ENCODE results near the gene SPTBN4.
"Not testable (repeated sequence)": the region's sequence is repeated elsewhere in the genome, so short reads cannot be mapped to it uniquely, and the experiment has no call there.

The SPTBN4 gene

DNA sequence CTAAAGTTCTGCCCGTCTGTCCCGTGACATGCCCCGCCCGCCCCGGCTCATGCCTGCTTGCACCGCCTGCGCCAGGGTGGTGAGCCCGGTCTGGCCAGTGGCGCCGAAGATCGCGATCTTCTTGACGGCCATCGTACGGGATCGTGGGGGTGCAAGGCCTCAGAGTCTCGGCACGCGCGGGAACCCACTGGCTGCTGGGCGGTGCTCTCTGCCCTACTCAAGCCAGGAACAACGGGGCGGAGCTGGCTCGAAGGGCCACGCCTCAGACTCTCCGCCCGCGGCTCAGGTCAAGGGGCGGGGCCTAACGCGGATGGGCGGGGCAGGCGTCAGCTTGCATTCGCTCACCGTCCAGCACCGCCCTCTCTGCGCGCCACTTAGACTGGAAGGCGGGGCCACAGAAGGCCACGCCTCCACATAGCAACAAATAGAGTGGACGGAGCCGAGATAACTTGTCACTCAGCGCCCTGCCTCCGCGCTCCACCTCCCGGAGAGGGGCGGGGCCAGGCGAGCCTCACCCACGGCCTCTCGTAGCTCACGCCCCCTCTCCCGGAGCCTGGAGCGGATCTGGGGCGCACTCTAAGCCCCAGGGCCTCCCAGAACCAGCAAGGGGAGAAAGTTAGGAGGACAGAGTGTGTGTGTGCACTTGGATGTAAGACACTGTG lies 1.1 kb upstream of the SPTBN4 start, which contains the start of gene BLVRB:
Gene BLVRB (minus strand): TSS at position 189 of the 662 bp plus-strand sequence. CDS start 57 bp downstream, at position 132.
- Histone ChIP-seq H2AFZ (ENCODE audit: low read length, unreplicated experiment) (peak within 1 kb of the TSS; percentile 71), H3K36me3 (ENCODE audit: insufficient read depth, low read length) (no peaks in the 10 kb centered on the region), H3K27ac (ENCODE audit: low read depth, low read length) (peak within 1 kb of the TSS; percentile 71), H3K4me1 (ENCODE audit: control insufficient read depth, insufficient read depth, low read length, unreplicated experiment) (peaks cover 13% of the 10 kb centered on the region), H3K27me3 (ENCODE audit: insufficient read depth, low read length) (peaks cover 4% of the 10 kb centered on the region; the same call in 1 of the 2 replicates), H3K79me2 (ENCODE audit: control insufficient read depth, insufficient read depth, low read length, unreplicated experiment) (peaks cover 9% of the 10 kb centered on the region), H3K4me3 (ENCODE audit: low read depth, low read length) (peak within 1 kb of the TSS; percentile 91)

DNA sequence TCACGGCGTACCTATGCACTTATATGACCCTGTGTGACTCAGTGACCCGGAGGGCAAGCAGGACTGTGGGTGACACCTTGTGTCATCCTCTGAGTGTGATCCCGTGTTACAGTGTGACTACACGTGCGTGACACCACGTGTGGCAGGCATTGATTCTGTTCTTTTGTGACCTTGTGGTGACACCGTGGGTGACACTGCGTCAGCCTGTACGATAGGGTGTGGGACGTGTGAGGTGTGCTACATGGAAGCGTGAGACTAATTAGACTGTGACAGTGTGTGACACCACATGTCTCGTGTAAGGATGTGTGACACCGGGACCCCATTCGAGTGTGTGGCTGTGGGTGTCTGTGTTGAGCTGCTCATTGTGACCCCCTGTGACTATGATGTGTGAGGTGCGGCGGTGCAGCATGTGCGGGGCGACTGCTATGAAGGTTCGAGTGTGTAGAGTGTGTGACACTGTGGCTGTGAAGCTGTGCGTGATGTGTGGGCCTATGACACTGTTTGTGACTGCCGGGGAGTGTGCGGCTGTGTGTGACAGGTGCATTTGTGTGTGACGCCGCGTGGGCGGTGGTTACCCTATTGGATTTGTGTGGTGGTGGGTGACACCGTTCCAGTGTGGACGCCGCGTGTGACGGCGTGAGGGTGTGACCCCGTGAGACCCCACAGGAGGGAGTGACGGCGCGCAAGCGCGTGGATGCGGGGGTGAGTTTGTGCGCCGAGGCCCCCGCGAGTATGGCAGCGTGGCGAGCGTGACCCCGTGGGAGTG lies 399 bp upstream of the SPTBN4 start:
- no peak overlapping the region for H2AFZ ChIP-seq (ENCODE audit: low read length, unreplicated experiment)
- H3K4me3 ChIP-seq (ENCODE audit: low read depth, low read length) = peak overlapping the region; percentile 70
- H3K79me2 ChIP-seq (ENCODE audit: control insufficient read depth, insufficient read depth, low read length, unreplicated experiment) = peaks cover 9% of the 10 kb centered on the region
- peaks cover 4% of the 10 kb centered on the region; the same call in 1 of the 2 replicates for H3K27me3 ChIP-seq (ENCODE audit: insufficient read depth, low read length)
- H3K36me3 ChIP-seq (ENCODE audit: insufficient read depth, low read length) = no peaks in the 10 kb centered on the region
- H3K27ac ChIP-seq (ENCODE audit: low read depth, low read length) = no peak overlapping the region
- peaks cover 13% of the 10 kb centered on the region for H3K4me1 ChIP-seq (ENCODE audit: control insufficient read depth, insufficient read depth, low read length, unreplicated experiment)

DNA sequence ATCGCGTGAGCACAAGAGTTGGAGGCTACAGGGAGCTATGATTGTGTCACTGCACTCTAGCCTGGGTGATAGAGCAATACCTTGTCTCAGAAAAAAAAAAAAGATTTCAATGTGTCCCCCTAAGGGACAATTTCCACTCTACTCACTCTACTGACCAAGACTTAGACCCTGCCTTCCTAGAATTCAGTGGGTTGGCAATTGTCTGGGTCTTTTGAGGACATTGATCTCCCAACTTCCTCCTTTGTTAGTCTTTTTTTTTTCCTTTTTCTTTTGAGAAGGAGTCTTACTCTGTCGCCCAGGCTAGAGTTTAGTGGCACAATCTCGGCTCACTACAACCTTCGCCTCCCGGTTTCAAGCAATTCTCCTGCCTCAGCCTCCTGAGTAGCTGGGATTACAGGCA lies 2.2 kb downstream of the SPTBN4 start:
- H3K36me3 ChIP-seq (ENCODE audit: insufficient read depth, low read length) = no peaks in the 10 kb centered on the region
- peaks cover 4% of the 10 kb centered on the region; the same call in 1 of the 2 replicates for H3K27me3 ChIP-seq (ENCODE audit: insufficient read depth, low read length)
- no peak overlapping the region for H3K27ac ChIP-seq (ENCODE audit: low read depth, low read length)
- no peak overlapping the region for H2AFZ ChIP-seq (ENCODE audit: low read length, unreplicated experiment)
- H3K4me3 ChIP-seq (ENCODE audit: low read depth, low read length) = no peak overlapping the region
- H3K4me1 ChIP-seq (ENCODE audit: control insufficient read depth, insufficient read depth, low read length, unreplicated experiment) = peaks cover 13% of the 10 kb centered on the region
- peaks cover 6% of the 10 kb centered on the region for H3K79me2 ChIP-seq (ENCODE audit: control insufficient read depth, insufficient read depth, low read length, unreplicated experiment)

DNA sequence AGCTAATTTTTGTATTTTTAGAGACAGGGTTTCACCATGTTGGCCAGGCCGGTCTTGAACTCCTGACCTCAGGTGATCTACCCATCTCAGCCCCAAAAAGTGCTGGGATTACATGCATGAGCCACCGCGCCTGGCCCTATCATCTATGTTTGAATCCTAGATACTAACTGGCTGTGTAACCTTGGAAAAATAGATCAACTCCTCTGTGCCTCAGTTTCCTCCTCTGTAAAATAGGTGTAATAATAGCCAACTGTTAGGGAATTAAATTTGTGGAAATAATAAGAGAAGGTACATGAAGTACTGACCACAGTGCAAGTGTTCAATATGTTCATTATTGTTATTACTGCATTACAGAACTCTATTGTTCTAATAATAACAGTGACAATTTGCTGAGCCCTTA lies 4.3 kb downstream of the SPTBN4 start:
- H3K27me3 ChIP-seq (ENCODE audit: insufficient read depth, low read length) = peaks cover 4% of the 10 kb centered on the region; the same call in 1 of the 2 replicates
- no peaks in the 10 kb centered on the region for H3K79me2 ChIP-seq (ENCODE audit: control insufficient read depth, insufficient read depth, low read length, unreplicated experiment)
- no peak overlapping the region for H2AFZ ChIP-seq (ENCODE audit: low read length, unreplicated experiment)
- peaks cover 5% of the 10 kb centered on the region for H3K4me1 ChIP-seq (ENCODE audit: control insufficient read depth, insufficient read depth, low read length, unreplicated experiment)
- no peak overlapping the region for H3K4me3 ChIP-seq (ENCODE audit: low read depth, low read length)
- H3K27ac ChIP-seq (ENCODE audit: low read depth, low read length) = no peak overlapping the region
- H3K36me3 ChIP-seq (ENCODE audit: insufficient read depth, low read length) = no peaks in the 10 kb centered on the region

DNA sequence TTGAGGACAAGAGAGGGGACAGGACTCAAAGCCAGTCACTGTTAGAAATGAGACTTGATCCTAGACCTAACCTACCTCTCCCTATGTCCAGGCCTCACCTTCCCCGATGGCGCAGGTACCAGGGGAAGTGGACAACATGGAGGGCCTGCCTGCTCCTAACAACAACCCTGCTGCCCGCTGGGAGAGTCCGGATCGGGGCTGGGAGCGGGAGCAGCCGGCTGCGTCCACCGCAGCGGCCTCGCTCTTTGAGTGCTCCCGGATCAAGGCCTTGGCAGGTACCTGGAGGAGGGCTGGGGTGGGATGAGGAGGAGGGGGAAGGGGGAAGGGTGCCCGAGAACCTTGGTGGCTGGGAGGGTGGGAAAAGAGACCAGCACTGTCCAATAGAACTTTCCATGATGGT lies 5.7 kb downstream of the SPTBN4 start:
- no peak overlapping the region for H3K4me3 ChIP-seq (ENCODE audit: low read depth, low read length)
- no peaks in the 10 kb centered on the region for H3K79me2 ChIP-seq (ENCODE audit: control insufficient read depth, insufficient read depth, low read length, unreplicated experiment)
- H2AFZ ChIP-seq (ENCODE audit: low read length, unreplicated experiment) = no peak overlapping the region
- no peaks in the 10 kb centered on the region for H3K4me1 ChIP-seq (ENCODE audit: control insufficient read depth, insufficient read depth, low read length, unreplicated experiment)
- H3K27ac ChIP-seq (ENCODE audit: low read depth, low read length) = no peak overlapping the region
- no peaks in the 10 kb centered on the region for H3K27me3 ChIP-seq (ENCODE audit: insufficient read depth, low read length)
- H3K36me3 ChIP-seq (ENCODE audit: insufficient read depth, low read length) = no peaks in the 10 kb centered on the region

DNA sequence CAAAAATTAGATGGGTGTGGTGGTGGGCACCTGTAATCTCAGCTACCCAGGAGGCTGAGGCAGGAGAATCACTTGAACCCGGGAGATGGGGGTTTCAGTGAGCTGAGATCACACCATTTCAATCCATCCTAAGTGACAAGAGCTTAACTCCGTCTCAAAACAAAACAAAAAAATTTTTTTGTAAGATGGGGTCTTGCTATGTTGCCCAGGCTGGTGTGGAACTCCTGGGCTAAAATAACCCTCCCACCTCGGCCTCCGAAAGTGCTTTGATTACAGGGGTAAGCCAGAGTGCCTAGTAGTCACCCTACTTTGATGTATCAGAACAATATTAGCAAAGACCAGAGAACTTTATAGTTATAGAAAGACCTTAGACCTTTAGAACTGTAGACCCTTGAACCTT lies 7.9 kb downstream of the SPTBN4 start:
- no peaks in the 10 kb centered on the region for H3K27me3 ChIP-seq (ENCODE audit: insufficient read depth, low read length)
- no peak overlapping the region for H3K27ac ChIP-seq (ENCODE audit: low read depth, low read length)
- H3K79me2 ChIP-seq (ENCODE audit: control insufficient read depth, insufficient read depth, low read length, unreplicated experiment) = no peaks in the 10 kb centered on the region
- H2AFZ ChIP-seq (ENCODE audit: low read length, unreplicated experiment) = no peak overlapping the region
- no peaks in the 10 kb centered on the region for H3K4me1 ChIP-seq (ENCODE audit: control insufficient read depth, insufficient read depth, low read length, unreplicated experiment)
- H3K36me3 ChIP-seq (ENCODE audit: insufficient read depth, low read length) = no peaks in the 10 kb centered on the region
- no peak overlapping the region for H3K4me3 ChIP-seq (ENCODE audit: low read depth, low read length)

DNA sequence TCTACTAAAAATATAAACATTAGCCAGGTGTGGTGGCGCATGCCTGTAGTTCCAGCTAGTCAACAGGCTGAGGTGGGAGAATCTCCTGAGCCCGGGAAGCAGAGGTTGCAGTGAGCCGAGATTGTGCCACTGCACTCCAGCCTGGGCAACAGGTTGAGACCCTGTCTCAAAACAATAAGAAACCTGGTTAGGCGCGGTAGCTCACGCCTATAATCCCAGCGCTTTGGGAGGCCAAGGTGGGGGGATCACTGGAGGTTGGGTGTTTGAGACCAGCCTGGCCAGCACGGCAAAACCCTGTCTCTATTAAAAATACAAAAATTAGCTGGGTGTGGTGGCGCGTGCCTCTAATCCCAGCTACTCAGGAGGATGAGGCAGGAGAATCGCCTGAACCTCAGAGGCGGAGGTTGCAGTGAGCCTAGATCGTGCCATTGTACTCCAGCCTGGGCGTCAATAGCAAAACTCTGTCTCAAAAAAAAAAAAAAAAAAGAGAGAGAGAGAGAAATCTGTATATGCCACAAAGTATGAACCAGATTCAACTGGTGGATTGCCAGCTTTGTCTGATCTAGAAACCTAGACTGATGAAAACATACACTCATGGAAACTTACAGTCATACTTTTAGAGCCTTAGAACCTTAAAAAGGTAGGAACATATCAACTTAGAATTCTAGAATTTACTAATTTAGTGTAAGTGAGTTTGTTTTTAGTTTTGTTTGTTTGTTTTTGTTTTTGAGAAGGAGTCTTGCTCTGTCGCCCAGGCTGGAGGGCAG lies 9.3 kb downstream of the SPTBN4 start:
- not testable (repeated sequence) for H3K4me3 ChIP-seq (ENCODE audit: low read depth, low read length); H3K27ac ChIP-seq (ENCODE audit: low read depth, low read length); H3K36me3 ChIP-seq (ENCODE audit: insufficient read depth, low read length); H3K4me1 ChIP-seq (ENCODE audit: control insufficient read depth, insufficient read depth, low read length, unreplicated experiment); H2AFZ ChIP-seq (ENCODE audit: low read length, unreplicated experiment); H3K27me3 ChIP-seq (ENCODE audit: insufficient read depth, low read length); H3K79me2 ChIP-seq (ENCODE audit: control insufficient read depth, insufficient read depth, low read length, unreplicated experiment)

DNA sequence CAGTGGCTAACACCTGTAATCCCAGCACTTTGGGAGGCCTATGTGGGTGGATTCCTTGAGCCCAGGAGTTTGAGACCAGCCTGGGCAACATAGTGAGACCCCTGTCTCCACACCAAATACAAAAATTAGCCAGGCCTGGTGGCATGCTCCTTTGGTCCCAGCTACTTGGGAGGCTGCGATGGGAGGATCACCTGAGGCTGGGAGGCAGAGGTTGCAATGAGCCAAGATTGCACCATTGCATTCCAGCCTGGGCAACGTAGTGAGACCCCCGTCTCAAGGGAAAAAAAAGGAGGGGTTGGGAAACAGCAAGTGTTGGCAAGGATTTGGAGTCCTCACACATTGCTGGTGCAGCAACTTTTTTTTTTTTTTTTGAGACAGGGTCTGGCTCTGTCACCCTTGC lies 19.2 kb downstream of the SPTBN4 start:
- Histone ChIP-seq H2AFZ (ENCODE audit: low read length, unreplicated experiment) (no peak overlapping the region), H3K79me2 (ENCODE audit: control insufficient read depth, insufficient read depth, low read length, unreplicated experiment) (no peaks in the 10 kb centered on the region), H3K4me3 (ENCODE audit: low read depth, low read length) (no peak overlapping the region), H3K36me3 (ENCODE audit: insufficient read depth, low read length) (no peaks in the 10 kb centered on the region), H3K4me1 (ENCODE audit: control insufficient read depth, insufficient read depth, low read length, unreplicated experiment) (no peaks in the 10 kb centered on the region), H3K27ac (ENCODE audit: low read depth, low read length) (no peak overlapping the region), H3K27me3 (ENCODE audit: insufficient read depth, low read length) (no peaks in the 10 kb centered on the region)

DNA sequence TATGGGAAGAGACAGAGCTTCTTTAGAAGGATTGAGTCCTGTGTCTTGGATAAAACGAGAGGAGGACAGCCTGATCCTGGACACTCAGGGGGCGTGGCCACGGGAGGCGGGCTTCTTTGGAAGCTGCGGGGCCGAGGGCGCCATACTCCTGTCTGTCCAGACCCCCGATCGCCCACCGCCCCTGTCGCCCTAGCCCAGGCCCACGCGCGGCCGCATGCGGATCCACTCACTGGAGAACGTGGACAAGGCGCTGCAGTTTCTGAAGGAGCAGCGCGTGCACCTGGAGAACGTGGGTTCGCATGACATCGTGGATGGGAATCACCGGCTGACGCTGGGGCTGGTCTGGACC lies 23.1 kb downstream of the SPTBN4 start:
- Histone ChIP-seq H3K79me2 (ENCODE audit: control insufficient read depth, insufficient read depth, low read length, unreplicated experiment) (no peaks in the 10 kb centered on the region), H3K27ac (ENCODE audit: low read depth, low read length) (no peak overlapping the region), H3K4me1 (ENCODE audit: control insufficient read depth, insufficient read depth, low read length, unreplicated experiment) (no peaks in the 10 kb centered on the region), H2AFZ (ENCODE audit: low read length, unreplicated experiment) (no peak overlapping the region), H3K27me3 (ENCODE audit: insufficient read depth, low read length) (no peaks in the 10 kb centered on the region), H3K36me3 (ENCODE audit: insufficient read depth, low read length) (no peaks in the 10 kb centered on the region), H3K4me3 (ENCODE audit: low read depth, low read length) (no peak overlapping the region)

DNA sequence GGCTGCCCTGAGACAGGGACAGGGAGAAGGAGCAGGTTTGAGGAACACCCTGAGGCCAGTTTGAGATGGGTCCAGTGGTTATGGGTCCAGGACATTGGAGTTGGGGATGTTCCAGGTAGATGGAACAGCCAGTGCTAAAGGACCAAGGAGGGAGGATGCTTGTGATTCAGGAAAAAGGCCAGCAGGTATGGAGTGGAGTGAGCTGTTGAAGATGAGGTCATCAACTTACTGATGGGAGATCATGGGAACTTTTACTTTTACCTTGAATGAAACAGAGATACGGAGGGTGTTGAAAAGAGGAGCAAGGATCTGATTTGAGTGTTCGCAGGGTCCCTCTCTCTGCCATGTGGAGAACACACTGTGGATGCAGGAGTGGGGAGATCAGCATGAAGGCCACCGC lies 25.5 kb downstream of the SPTBN4 start:
- H3K36me3 ChIP-seq (ENCODE audit: insufficient read depth, low read length) = no peaks in the 10 kb centered on the region
- no peaks in the 10 kb centered on the region for H3K27me3 ChIP-seq (ENCODE audit: insufficient read depth, low read length)
- no peaks in the 10 kb centered on the region for H3K4me1 ChIP-seq (ENCODE audit: control insufficient read depth, insufficient read depth, low read length, unreplicated experiment)
- no peak overlapping the region for H2AFZ ChIP-seq (ENCODE audit: low read length, unreplicated experiment)
- H3K79me2 ChIP-seq (ENCODE audit: control insufficient read depth, insufficient read depth, low read length, unreplicated experiment) = no peaks in the 10 kb centered on the region
- H3K27ac ChIP-seq (ENCODE audit: low read depth, low read length) = no peak overlapping the region
- no peak overlapping the region for H3K4me3 ChIP-seq (ENCODE audit: low read depth, low read length)

Data from ACC112 (cell line).